Measurements from ENCODE around the gene COL21A1. TPM values are rescaled to one million over a fixed set of nuclear protein-coding genes. Genes with fewer than 3 reads are reported as not detected.

Gene COL21A1
- total and polyA plus RNA-seq, 2 of the 13 experiments (the other 11 are each of a cell fraction or from before 2014, with no cell fraction given): 0.13 TPM; not detected in 1

GRCh38 chr6:56293781-56294180, 46.4 kb upstream of the COL21A1 start:
- TF ChIP-seq HOXA3 (CRISPR knock-in tag; IDR thresholded peaks at IDR 0.05): no peak
- TF ChIP-seq, protein P1, sequence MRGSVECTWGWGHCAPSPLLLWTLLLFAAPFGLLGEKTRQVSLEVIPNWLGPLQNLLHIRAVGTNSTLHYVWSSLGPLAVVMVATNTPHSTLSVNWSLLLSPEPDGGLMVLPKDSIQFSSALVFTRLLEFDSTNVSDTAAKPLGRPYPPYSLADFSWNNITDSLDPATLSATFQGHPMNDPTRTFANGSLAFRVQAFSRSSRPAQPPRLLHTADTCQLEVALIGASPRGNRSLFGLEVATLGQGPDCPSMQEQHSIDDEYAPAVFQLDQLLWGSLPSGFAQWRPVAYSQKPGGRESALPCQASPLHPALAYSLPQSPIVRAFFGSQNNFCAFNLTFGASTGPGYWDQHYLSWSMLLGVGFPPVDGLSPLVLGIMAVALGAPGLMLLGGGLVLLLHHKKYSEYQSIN (CRISPR knock-in tag; IDR thresholded peaks at IDR 0.05; ENCODE audit: borderline replicate concordance): no peak
- no peak for TF ChIP-seq ZNF83 (CRISPR knock-in tag; IDR thresholded peaks at IDR 0.05; ENCODE audit: borderline replicate concordance)
- TF ChIP-seq DPF2 (CRISPR knock-in tag; IDR thresholded peaks at IDR 0.05; ENCODE audit: borderline replicate concordance, low read depth): no peak
- TF ChIP-seq, protein P2, sequence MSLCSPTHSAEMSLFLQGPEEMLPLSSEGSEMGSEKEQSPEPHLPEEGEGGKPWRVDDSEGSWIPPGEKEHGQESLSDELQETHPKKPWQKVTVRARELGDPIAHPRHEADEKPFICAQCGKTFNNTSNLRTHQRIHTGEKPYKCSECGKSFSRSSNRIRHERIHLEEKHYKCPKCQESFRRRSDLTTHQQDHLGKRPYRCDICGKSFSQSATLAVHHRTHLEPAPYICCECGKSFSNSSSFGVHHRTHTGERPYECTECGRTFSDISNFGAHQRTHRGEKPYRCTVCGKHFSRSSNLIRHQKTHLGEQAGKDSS (CRISPR knock-in tag; IDR thresholded peaks at IDR 0.05; ENCODE audit: borderline replicate concordance, low read depth): no peak
- DNase-seq (ENCODE audit: low spot score) (no peak), ATAC-seq (no peak), FAIRE-seq (no peak)
- Histone ChIP-seq H2AFZ (ENCODE audit: low read length) (no peak overlapping the region), H3K9me3 (ENCODE audit: low read length) (no peaks in the 10 kb centered on the region), H4K20me1 (ENCODE audit: insufficient read depth, low read length) (no peaks in the 10 kb centered on the region), H3K36me3 (replicated peaks in 1 of 2; ENCODE audit: control insufficient read depth in 1 of 2, insufficient read depth in 2 of 2, low read length in 2 of 2) (no peaks in the 10 kb centered on the region), H3K4me1 (ENCODE audit: insufficient read depth, low read length) (no peaks in the 10 kb centered on the region), H3K4me2 (ENCODE audit: low read depth, low read length) (no peak overlapping the region), H3K79me2 (ENCODE audit: insufficient read depth, low read length) (no peaks in the 10 kb centered on the region), H3K4me3 (replicated peaks in 1 of 3; ENCODE audit: insufficient read depth in 1 of 3, low read depth in 2 of 3, low read length in 3 of 3) (no peak overlapping the region), H3K27ac (ENCODE audit: extremely low read length, insufficient read depth, low read length) (no peak overlapping the region), H3K9ac (ENCODE audit: insufficient read depth, low read depth, low read length) (no peak overlapping the region), H3K27me3 (ENCODE audit: control insufficient read depth in 1 of 2, insufficient read depth in 2 of 2, low read length in 2 of 2) (peaks cover 0 to 18% of the 10 kb centered on the region in 2 experiments; a peak in 3 of 5 replicates)
- WGBS (ENCODE audit: low lambda C conversion rate): 14% methylated on average over 3 of the region's 3 CpGs
- BruUV-seq (replicated peaks): no TSS peak
- ChIA-PET CTCF (ENCODE audit: low intra/inter-chr PET ratio, low total read pairs) (interaction anchor here (2.0 to 3.0 kb wide), 2 partner anchors 313 to 848 kb away, joined by 7 to 60 read pairs; no protein-coding TSS in a partner anchor), POLR2A (no interaction called here)
- in situ Hi-C loops (cut with HindIII; ENCODE audit: extremely low pct_ligation_motif_present, low pct_unique_long_range_greater_than_20kb) (loop anchor here (5.0 to 25.0 kb wide), 4 partner anchors 311 to 1006 kb away; no protein-coding TSS in a partner anchor), intact Hi-C loops (cut with micrococcal nuclease; ENCODE audit: unreplicated experiment) (no loop called here)

Data from HepG2 (cell line).